SU-DHL-6 (cell line): ENCODE data around the gene ENOX2.

Experiments used
- EZH2phosphoT487 ChIP-seq: fragments of 200-600 bp; sonication (generic), shearing (Covaris generic); conservative IDR thresholded peaks from 2 replicates; pipeline ENCODE4 v1.6.1; 2018; ENCODE audit warnings: mild to moderate bottlenecking, antibody characterized with exemption, low read length, moderate library complexity, mixed read lengths
- TF ChIP-seq, protein P1 (sequence below): fragments of 200-600 bp; sonication (generic); IDR thresholded peaks from one replicate; pipeline ENCODE4 v1.5.1; 2017; ENCODE audit warnings: antibody characterized with exemption, mild to moderate bottlenecking, low read length, moderate library complexity; ENCODE audit not compliant: insufficient read depth, poor library complexity, severe bottlenecking

GRCh38 chrX:130848763-130849162, 54.2 kb downstream of the ENOX2 start:
- TF ChIP-seq, protein P1, sequence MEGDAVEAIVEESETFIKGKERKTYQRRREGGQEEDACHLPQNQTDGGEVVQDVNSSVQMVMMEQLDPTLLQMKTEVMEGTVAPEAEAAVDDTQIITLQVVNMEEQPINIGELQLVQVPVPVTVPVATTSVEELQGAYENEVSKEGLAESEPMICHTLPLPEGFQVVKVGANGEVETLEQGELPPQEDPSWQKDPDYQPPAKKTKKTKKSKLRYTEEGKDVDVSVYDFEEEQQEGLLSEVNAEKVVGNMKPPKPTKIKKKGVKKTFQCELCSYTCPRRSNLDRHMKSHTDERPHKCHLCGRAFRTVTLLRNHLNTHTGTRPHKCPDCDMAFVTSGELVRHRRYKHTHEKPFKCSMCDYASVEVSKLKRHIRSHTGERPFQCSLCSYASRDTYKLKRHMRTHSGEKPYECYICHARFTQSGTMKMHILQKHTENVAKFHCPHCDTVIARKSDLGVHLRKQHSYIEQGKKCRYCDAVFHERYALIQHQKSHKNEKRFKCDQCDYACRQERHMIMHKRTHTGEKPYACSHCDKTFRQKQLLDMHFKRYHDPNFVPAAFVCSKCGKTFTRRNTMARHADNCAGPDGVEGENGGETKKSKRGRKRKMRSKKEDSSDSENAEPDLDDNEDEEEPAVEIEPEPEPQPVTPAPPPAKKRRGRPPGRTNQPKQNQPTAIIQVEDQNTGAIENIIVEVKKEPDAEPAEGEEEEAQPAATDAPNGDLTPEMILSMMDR, result no peak
- TF ChIP-seq EZH2phosphoT487, result no peak
